Measurements from ENCODE around the gene FCHSD2.
"Not testable (repeated sequence)": the region's sequence is repeated elsewhere in the genome, so short reads cannot be mapped to it uniquely, and the experiment has no call there.

Gene FCHSD2

DNA sequence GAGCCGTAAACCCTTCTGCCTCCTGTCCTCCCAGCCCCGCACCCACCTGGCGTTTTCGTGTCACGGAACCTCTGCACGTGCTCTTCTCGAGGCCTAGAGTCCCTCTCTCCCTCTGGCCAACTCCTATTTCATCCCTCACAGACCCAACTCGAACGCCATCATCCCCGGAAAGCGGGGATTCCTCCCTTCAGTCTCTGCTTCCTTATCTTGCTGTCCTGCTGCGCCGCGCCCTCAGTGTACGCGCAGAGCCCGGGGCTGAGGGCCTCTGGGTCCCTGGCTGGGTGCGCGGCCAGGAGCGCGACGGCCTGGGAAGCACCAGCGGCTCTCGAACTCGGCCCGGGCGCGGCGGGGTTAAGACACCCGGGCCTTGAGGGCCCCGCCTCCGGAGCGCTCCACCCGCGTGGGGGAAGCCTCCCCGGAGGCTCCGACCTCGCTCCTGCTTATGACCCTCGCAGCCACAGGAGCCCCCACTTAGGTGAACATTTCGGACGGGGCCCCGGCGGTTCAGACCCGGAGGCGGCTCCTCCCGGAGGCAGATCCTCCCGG is 328.3 kb downstream of the FCHSD2 start:
- DNase-seq, result peak; percentile 43

DNA sequence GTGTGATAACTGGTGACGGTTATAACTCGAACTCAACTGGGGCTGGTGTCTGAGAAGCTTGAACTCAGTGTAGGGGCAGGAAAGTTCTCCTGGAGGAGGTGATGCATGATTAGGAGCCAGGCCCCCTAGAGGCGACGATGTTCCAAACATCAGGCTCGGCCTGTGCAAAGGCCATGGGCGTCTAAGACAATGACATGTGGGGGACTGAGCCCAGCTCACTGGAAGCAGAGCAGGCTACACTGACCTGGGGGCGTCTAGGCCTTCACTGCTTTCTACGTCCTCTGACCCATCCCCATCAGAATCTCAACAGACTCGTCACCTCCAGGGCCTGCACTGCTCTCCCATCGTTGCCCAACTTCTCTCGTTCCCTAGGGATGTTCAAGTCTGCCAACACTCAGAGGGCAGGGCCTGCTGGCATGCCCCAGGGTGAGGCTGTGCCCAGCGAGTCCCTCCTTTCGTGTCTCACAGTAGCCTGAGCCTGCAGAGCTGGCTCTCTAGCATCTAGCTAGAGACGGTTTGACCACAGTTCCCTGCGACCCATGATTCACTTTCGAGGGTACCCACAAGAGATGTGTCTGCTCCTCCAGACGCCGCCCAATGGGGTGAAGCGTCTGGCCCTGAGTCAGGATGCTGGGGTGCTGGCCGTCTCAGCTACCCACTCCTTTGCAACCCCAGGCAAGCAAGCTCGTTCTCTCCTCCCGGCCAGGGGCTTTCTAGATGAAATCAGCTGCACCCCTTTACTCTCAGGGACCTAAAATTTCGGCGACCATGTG is 329.0 kb downstream of the FCHSD2 start:
- no peak for DNase-seq

DNA sequence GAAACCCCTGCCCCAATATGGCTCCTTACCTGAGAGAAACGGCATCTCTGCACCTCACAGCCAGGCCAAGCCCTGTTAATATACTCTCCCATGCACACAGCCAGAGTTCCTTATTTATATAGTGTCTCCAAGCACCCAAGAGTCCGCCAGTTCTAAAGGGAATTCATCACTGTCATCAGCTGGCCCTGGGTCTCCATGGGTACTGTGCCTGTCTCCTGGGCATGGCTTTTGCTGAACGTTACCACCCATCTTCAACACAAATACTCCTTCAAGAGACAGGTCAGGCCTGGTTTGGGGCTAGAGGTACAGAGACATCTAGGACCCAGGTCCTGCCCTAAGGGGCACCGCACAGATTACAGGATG is 329.5 kb downstream of the FCHSD2 start:
- DNase-seq, result no peak

DNA sequence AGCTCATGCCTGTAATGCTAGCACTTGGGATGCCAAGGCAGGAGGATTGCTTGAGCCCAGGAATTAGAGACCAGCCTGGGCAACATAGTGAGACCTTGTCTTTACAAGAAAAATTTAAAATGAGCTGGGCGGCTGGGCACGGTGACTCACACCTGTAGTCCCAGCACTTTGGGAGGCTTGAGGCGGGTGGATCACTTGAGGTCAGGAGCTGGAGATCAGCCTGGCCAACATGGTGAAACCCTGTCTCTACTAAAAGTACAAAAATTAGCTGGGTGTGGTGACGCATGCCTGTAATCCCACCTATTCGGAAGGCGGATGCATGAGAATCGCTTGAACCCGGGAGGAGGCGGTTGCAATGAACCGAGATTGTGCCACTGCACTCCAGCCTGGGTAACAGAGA is 330.4 kb downstream of the FCHSD2 start:
- not testable (repeated sequence) for DNase-seq

DNA sequence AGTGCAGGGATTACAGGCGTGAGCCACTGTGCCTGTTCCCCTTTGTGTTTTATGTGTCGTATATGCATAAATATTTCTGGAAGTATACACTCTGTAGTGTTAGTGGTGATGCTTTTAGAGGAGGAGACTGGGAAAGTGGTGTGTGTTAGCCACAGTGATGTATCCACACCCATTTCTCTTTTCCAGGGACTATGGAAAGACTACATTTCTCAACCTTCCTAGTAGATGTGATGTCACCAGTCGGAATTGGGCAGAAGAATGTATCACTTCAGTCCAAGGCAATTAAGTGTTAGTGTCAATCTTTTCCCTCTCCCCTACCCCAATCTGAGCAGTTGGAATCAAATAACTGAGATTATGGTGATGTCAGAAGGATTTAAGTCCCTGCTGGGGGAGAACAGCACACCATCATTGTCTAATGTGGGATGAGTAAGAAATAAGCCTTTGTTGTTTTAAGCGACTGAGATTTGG is 333.8 kb downstream of the FCHSD2 start:
- DNase-seq, result no peak

DNA sequence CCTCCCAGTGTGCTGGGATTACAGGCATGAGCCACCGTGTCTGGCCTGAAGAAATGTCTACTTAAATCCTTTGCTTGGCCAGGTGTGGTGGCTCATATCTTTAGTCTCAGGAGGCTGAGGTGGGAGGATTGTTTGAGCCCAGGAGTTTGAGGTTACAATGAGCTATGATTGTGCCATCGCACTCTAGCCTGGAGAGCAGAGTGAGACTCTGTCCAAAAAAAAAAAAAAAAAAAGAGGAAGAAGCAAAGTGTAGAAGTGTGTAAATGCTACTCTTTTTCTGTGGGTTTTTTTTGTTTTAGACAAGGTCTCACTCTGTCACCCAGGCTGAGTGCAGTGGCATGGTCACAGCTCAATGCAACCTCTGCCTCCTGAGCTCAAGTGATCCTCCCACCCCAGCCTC is 334.3 kb downstream of the FCHSD2 start:
- no peak for DNase-seq

DNA sequence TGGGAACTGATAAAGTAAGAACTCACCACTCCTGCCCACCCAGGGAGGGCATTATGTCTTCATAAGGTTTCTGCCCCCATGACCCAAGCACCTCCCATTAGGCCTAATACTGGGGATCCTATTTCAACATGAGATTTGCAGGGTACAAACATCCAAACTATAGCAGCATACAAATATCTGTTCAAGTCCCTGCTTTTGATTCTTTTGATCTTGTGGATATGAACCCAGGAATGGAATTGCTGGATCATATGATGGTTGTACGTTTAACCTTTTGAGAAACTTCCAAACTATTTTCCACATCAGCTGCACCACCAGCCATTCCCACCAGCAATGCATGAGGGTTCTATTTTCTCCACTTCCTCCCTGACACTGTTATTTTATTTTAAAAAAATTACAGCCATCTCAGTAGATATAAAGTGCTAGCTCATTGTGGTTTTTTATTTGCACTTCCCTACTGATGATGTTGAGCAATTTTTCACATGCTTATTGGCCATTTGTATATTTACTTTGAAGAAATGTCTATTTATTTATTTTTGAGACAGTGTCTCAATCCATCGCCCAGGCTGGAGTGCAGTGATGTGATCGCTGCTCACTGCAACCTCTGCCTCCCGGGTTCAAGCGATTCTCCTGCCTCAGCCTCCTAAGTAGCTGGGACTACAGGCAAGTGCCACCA is 335.0 kb downstream of the FCHSD2 start:
- no peak for DNase-seq

DNA sequence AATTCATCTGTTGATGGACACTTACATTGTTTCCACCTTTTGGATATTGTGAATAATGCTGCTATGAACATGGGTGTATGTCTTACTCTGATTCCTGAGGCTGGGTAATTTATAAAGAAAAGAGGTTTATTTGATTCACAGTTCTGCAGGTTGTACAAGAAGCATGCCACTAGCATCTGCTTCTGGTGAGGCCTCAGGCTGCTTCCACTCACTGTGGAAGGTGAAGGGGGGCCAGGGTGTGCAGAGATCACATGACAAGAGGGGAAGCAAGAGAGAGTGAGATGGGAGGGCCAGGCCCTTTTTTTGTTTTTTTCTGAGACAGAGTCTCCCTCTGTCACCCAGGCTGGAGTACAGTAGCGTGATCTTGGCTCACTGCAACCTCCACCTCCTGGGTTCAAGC is 335.7 kb downstream of the FCHSD2 start:
- not testable (repeated sequence) for DNase-seq

DNA sequence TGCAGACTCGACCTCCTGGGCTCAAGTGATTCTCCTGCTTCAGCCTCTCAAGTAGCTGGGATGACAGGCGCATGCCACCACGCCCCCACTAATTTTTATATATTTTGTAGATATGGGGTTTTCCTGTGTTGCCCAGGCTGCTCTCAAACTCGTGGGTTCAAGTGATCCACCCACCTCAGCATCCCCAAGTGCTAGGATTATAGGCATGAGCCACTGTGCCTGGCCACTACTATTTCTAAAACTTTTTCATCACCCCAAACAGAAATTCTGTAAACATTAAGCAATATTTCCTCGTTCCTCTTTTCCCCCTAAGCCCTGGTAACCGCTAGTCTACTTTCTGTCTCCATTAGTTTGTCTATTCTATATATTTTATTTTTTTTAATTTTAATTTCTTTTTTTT is 336.9 kb downstream of the FCHSD2 start:
- DNase-seq, result no peak

DNA sequence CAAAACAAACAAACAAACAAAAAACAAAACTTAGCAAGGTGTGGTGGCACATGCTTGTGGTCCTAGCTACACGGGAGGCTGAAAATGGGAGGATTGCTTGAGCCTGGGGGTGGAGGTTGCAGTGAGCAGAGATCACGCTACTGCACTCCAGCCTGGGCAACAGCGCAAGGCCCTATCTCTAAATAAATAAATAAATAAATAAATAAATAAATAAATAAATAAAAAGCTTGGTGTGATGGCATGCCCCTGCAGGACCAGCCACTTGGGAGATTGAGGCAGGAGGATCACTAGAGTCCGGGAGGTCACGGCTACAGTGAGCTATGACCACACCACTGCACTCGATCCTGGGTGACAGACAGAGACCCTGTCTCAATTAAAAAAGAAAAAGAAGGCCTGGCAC is 339.3 kb downstream of the FCHSD2 start:
- no peak for DNase-seq

DNA sequence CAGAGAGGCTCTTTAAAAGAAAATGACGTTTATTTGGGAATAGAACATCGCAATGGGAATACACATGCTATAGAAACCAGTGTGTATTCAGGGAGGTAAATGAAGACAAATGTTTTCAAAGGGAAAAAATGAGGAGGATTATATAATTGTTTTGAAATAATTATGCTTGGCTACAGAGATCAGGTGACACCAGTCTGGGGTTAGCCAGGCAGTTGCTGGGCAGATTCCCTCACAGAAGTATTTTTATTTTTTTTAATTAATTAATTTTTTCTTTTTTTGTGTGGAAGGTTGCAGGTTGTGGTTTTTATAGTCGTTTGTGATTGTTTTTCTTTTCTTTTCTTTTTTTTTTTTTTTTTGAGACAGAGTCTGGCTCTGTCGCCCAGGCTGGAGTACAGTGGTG is 342.7 kb downstream of the FCHSD2 start:
- DNase-seq, result no peak

DNA sequence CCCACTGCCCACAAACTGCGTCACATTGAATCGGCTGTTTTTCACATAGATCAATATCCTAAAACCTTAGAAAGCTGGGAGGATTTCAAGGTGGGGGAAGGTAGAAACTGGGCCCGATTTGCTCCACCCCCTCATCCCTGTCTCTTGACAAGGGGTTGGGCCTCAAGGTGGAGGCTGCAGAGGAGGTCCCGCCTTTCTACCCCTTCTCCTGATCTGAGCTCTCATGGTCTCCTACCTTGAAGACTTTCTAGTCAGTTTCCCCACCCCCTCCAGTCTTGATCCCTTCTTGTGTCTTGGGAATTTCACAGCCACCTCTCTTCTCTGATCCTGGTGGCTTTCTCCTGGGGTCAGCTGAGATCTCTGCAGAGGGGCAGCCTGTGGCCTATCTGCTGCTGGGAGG is 343.8 kb downstream of the FCHSD2 start:
- no peak for DNase-seq

DNA sequence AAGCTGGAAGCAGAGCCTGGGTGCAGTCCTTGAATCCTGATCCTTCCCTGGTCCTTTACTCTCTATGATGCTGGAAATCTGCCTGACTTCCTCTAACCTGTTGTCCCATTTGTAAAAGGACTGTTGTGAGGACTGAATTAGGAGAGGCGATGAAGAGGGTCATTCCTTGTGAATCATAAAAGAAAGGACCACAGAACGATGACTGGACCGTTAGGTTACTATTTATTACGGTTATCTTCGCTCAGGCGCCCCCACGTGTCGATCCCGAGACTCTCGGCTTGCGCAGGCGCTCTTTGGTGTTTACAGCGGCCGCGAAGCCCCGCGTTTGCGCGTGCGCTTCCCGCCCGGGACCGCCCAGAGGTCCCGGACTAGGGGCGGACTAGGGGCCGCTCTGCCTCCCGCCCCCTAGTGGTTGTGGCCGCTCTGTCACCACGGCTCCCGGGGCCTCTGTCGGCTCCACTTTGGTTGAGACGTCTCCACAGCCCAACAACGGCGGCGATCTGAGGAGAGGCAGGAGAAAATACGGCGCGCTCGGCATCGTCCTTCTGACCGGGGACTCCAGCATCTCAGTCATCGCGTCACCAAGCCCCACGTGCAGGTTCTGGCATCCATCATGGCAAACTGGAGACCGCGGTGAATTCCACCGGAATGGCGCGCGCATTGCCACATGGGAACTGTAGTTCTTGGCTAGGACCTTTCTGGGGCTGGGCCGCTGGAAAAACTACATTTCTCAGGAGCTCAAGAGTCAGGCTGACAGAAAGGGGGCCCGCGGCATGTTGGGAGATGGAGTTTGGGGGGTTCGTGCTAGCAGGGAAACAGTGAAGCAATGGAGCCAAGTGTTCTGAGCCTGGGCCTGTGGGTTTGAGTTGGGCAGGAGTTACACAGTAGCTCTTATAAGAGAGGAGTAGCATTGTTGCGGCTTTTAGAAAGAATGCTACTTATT is 348.4 kb downstream of the FCHSD2 start, which contains the start of gene STARD10:
STARD10 (minus strand) TSS at position 623 of the 943 bp plus-strand sequence. CDS start 12,866 bp downstream, outside the sequence.
- DNase-seq, result peak; percentile 90

DNA sequence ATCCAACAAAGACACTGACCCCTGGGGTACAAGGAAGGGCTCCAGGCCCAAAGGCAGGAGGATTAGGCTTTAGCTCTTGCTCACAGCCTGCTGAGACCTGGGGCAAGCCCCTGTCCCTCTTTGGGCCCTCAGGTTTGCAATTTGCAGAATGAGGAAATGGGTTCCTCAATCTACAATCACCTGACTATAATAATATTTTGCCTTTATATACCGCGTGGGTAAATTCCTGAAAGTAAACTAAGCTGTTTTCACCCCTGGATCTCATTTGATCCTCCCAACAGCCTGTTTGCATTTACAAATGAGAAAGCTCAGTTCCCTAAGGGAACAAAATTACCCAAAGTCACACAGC is 349.1 kb downstream of the FCHSD2 start:
- no peak for DNase-seq

DNA sequence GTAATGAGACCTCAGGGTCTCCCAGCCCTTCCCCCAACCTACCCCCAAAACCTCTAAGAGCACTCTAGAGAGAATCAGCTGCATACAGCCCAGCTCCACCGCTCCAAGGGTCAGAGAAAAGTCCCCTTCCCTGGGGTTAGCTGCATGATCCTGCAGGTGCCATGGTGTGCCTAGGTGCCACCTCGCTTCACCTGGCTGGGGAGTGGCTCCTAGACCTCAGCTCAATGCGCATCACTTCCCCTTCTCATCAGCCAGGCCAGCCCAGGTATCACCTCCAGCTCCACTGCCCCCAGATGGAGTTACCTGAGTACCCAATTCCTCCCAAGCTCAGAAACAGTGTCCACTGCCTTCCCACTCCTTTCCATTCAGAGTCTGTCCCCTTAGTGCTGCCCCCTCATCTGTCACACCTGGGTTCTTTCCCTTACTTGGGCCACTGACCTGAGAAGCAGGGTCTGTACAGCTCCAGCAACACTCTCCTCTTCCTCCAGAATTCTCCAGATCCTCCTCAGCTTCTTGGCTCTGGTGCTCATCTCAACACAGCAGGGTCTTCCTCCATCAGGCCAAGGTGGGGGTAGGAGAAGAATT is 349.6 kb downstream of the FCHSD2 start:
- DNase-seq, result no peak

DNA sequence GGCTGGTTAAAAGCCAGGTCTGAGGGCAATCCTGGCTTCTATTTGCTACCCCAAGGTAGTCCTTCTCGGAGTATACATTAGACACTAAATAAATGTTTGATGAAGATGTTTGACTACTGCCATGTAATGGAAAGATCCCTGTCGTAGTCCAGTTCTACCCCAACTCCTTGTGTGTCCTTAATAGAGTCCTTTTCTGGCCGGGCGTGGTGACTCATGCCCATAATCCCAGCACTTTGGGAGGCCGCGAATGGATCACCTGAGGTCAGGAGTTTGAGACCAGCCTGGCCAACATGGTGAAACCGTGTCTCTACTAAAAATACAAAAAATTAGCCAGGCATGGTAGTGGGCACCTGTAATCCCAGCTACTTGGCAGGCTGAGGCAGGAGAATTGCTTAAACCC is 350.9 kb downstream of the FCHSD2 start:
- DNase-seq, result not testable (repeated sequence)

DNA sequence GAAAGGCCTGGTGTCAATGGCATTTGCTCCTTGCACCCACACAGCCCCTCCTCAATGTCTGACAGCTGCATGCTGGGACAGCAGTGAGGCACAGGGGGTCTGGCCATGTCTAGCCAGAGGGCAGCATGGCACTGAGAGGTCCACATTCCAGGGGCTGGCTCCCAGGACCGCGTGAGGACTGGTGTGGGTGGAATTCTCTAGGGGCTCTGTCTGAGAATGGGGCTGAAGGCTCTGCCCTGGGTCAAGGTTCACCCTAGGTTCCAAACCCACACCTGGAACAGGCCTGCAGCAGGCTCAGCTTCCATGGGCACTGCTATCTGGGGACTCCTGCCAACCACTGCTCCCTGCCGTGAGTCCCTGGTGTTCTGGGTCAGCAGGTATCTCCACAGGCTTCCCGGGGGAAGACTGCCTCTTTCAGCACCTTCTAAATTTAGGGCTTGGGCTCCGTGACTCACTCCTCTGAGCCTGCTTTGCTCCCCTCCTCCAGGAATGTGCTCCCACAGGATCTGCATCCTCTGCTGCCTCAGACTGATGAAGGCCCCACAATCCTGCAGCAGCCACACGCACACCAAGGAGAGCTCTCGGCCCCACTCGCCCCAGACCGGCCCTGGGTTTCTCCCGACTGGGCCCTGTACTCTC is 352.5 kb downstream of the FCHSD2 start:
- DNase-seq, result no peak

DNA sequence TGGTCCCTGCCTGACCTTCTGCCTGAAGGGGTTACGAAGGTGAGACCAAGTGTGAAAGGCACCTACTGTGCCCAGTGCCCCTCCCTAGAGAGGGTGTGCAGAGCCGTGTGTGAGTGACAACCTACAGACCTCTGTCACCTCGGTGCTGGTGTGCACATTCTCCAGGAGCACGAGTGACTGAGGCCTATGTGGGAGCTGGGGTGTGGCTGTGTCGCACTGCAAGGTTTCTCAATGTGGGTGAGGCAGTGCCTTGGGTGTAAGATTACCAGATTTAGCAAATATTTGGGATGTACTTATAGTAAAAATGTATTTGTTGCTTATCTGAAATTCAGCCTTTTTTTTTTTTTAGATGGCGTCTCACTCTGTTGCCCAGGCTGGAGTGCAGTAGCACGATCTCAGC is 353.9 kb downstream of the FCHSD2 start:
- DNase-seq, result no peak

DNA sequence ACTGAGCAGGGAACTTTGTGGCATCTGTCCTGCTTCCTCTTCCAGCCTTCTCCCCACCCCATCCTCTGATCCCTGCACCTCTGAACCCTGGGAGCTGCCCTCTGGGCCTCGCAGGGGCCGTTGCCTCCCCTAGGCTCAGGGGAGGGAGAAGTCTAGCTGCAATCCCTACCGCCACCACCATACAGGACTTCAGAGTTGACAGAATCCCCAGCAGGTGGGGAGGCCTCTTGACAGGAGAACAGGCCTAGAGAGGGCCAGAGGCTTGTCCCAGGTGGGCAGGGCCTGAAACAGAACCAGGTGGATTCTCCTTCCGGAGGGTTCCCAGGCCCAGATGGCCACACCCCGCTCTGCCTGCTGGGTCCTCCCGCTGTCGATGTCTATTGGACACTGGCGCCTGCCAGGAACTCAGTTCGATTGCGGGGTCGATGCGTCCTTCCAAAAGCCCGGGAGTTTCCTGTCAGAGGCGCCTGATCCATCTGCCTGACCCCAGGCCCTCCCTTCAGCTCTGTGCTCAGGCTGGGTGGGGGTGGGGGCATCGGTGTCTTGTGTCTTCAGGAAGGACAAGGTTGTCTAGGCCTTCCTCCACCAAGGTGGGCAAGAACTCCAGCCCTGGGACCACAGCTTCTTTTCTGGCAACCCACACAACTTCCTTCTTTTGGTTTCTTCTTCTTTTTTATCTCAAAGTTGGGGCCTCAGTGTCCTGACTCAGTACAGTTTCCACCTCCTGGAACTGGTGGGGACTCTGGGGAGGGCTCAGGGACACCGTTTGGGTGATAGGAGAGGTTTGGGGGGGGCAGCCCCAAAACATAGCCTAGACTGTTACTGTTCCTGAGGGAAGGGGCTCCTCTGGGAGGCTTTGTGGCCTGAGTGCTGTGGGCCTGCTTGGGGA is 354.7 kb downstream of the FCHSD2 start:
- no peak for DNase-seq
